KMS-11 (cell line): ENCODE results near the gene BAZ1B.
A peak's percentile ranks its signal among the peaks of the same experiment; 100 is the strongest.
"Not testable (repeated sequence)": the region's sequence is repeated elsewhere in the genome, so short reads cannot be mapped to it uniquely, and the experiment has no call there.

ENCODE experiments used
- H2AFZ ChIP-seq: fragments of 200-600 bp; sonication (generic); 2 replicates; pipeline ENCODE4 v1.6.1; 2016; ENCODE audit warnings: antibody characterized with exemption, mixed run types, low read depth
- H3K27ac ChIP-seq: fragments of 200-600 bp; sonication (generic); 2 replicates; pipeline ENCODE4 v1.6.1; 2016; ENCODE audit warnings: mild to moderate bottlenecking, mixed run types
- H3K27me3 ChIP-seq: fragments of 200-600 bp; sonication (generic); 2 replicates; pipeline ENCODE4 v1.6.1; 2017; ENCODE audit warnings: mild to moderate bottlenecking, low read depth, mixed run types, moderate library complexity; ENCODE audit not compliant: insufficient read depth
- H3K36me3 ChIP-seq: fragments of 200-600 bp; sonication (generic); 2 replicates; pipeline ENCODE4 v1.6.1; 2017; ENCODE audit warnings: mild to moderate bottlenecking, mixed run types; ENCODE audit not compliant: insufficient read depth
- H3K4me1 ChIP-seq: fragments of 200-600 bp; sonication (generic); 2 replicates; pipeline ENCODE4 v1.6.1; 2016; ENCODE audit warnings: mild to moderate bottlenecking, low read depth, mixed run types; ENCODE audit not compliant: poor library complexity, severe bottlenecking
- H3K4me2 ChIP-seq: fragments of 200-600 bp; sonication (generic); 2 replicates; pipeline ENCODE4 v1.7.0; 2016; ENCODE audit warnings: mild to moderate bottlenecking, mixed run types
- H3K4me3 ChIP-seq: fragments of 200-600 bp; sonication (generic); IDR thresholded peaks from 2 replicates; pipeline ENCODE4 v1.6.1; 2017; ENCODE audit warnings: low read depth, low read length, mixed read lengths; ENCODE audit not compliant: insufficient read depth
- H3K79me2 ChIP-seq: fragments of 200-600 bp; sonication (generic); 2 replicates; pipeline ENCODE4 v1.6.1; 2016; ENCODE audit warnings: low read depth, mixed run types; ENCODE audit not compliant: insufficient read depth
- H3K9ac ChIP-seq: fragments of 200-600 bp; sonication (generic); 2 replicates; pipeline ENCODE4 v1.6.1; 2016; ENCODE audit warnings: mild to moderate bottlenecking, mixed run types
- H4K20me1 ChIP-seq: fragments of 200-600 bp; sonication (generic); 2 replicates; pipeline ENCODE4 v1.6.1; 2016; ENCODE audit warnings: mild to moderate bottlenecking, mixed run types; ENCODE audit not compliant: insufficient read depth
- CTCF ChIP-seq: fragments of 200-600 bp; sonication (generic); conservative IDR thresholded peaks from 2 replicates; pipeline ENCODE4 v1.6.1; 2017; ENCODE audit warnings: low read depth, mild to moderate bottlenecking, antibody characterized with exemption, low read length, moderate library complexity, mixed read lengths

BAZ1B gene

GRCh38 chr7:73567846-73568685 is 46.0 kb upstream of the BAZ1B start:
- Histone ChIP-seq H3K27me3 (no peaks in the 10 kb centered on the region), H3K4me1 (peaks cover 27% of the 10 kb centered on the region), H3K4me3 (no peak overlapping the region), H3K4me2 (peak overlapping the region; percentile 2; the same call in 1 of the 2 replicates), H3K27ac (no peak overlapping the region; the same call in 1 of the 2 replicates), H3K36me3 (peaks cover 2% of the 10 kb centered on the region; the same call in 1 of the 2 replicates), H3K79me2 (no peaks in the 10 kb centered on the region), H2AFZ (no peak overlapping the region), H4K20me1 (no peaks in the 10 kb centered on the region), H3K9ac (no peak overlapping the region)
- no peak for TF ChIP-seq CTCF

GRCh38 chr7:73567140-73567539 is 45.0 kb upstream of the BAZ1B start:
- Histone ChIP-seq H4K20me1 (no peaks in the 10 kb centered on the region), H3K27ac (no peak overlapping the region), H3K4me3 (no peak overlapping the region), H3K79me2 (no peaks in the 10 kb centered on the region), H3K4me2 (no peak overlapping the region), H2AFZ (no peak overlapping the region), H3K36me3 (no peaks in the 10 kb centered on the region; the same call in 1 of the 2 replicates), H3K4me1 (peaks cover 27% of the 10 kb centered on the region), H3K9ac (no peak overlapping the region), H3K27me3 (no peaks in the 10 kb centered on the region)
- no peak for TF ChIP-seq CTCF

- H3K4me2 ChIP-seq, result peak overlapping the region; percentile 43
- H3K27ac ChIP-seq, H3K36me3 ChIP-seq, H3K4me3 ChIP-seq, H4K20me1 ChIP-seq, H3K27me3 ChIP-seq, H3K9ac ChIP-seq, H3K79me2 ChIP-seq: not testable (repeated sequence)
- H3K4me1 ChIP-seq, result peaks cover 27% of the 10 kb centered on the region
- H2AFZ ChIP-seq, result peak overlapping the region; percentile 39; the same call in 1 of the 2 replicates
Observed at GRCh38 chr7:73566431-73566830, 44.3 kb upstream of the BAZ1B start.

- Histone ChIP-seq H2AFZ (peak overlapping the region; percentile 39), H3K36me3 (no peaks in the 10 kb centered on the region; the same call in 1 of the 2 replicates), H3K4me3 (no peak overlapping the region), H3K27ac (no peak overlapping the region), H3K79me2 (no peaks in the 10 kb centered on the region), H3K27me3 (no peaks in the 10 kb centered on the region), H3K4me2 (peak overlapping the region; percentile 43), H3K4me1 (peaks cover 27% of the 10 kb centered on the region), H4K20me1 (no peaks in the 10 kb centered on the region), H3K9ac (no peak overlapping the region; the same call in 1 of the 2 replicates)
- no peak for TF ChIP-seq CTCF
Observed at GRCh38 chr7:73565675-73566340, 43.7 kb upstream of the BAZ1B start.
